HG03196 (cell line): ENCODE data around the gene TAL1.
"Not testable (repeated sequence)": the region's sequence is repeated elsewhere in the genome, so short reads cannot be mapped to it uniquely, and the experiment has no call there.

ENCODE experiments used
- ATAC-seq: cut with Tn5 transposase; IDR thresholded peaks from one replicate; pipeline ENCODE4 v1.9.1; 2021; ENCODE audit not compliant: unreplicated experiment

TAL1 gene

DNA sequence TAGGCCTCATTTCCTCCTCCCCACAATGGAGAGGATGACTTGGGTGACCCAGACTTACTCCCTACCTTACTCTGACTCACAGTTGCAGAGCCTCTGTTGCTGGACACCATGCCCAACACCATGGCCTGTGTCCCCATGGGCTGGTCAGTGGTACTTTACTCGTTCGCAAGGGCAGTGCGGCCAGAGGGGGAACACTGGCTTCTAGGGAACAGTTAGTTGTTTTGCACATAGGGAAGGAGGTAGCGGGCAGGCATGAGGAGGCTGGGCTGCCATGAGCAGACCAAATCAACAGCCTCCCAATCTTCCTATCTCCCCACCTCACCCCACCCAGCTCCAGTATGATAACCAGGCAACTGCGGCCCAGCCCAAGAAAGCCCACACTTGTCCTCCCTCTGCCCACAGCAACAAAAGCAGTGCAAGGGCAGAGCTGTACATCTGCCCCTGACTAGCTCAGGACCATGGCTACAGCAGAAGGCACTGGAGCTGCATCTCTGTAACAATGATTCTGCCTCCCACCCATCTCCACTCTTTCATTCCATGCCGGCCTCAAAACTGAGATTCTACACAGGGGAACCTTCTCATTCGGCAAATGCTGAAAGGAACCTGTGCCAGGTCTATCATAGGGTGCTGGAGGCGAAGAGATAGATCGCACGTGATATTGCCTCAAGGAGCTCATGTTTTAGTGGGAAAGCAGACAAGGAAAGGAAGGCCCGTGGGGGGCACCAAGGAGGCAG lies 18.6 kb downstream of the TAL1 start:
- ATAC-seq = no peak

DNA sequence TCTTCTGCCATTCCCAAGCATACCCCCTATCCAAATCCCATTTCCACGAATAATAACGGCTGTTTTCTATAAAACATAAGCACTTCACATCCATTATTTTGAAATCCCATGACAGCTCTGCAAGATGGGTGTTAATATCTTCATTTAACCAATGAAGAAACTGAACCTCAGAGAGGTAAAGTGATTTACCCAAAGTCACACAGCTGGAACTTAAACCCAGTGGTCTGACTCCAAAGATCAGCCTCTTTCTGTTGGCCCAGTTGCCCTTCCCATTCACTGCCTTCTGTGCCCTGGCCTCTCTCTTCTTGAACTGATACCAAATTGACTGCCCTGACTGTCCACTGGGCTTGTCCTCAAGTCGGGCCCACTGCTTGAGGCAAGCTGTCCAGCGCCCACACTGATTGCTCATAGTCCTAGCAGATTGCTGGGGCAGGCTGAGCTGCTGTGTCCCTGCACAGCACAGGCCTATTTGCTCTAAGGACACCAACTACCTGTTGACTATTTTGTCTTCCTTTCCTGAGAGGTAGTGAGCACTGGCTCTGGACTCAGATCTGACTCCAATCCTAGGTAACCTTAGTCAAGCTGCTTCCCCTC lies 19.3 kb downstream of the TAL1 start:
- ATAC-seq = no peak

DNA sequence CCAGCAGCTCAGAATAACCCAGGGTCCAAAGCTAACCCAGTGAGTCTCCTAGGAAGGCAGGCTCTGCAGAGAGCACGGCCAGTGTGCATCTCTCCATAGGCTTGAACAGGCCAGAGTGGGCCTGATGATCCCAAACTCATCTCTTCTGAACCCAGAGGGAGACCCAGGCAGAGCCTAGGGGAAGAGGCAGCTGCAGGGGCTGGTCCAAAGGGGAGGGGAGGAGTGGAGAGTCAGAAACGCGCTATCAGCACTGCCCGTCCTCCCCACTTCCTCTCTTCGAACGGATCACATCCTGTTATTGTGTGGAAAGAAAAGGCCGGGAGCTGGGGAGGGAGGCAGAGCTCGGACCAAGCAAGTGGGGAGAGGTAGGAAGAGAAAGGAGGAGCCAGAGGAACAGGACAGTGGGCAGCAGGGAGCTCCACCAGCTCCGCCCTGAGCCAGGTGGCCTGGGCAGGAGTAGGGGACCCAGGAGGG lies 20.2 kb downstream of the TAL1 start:
- no peak for ATAC-seq

DNA sequence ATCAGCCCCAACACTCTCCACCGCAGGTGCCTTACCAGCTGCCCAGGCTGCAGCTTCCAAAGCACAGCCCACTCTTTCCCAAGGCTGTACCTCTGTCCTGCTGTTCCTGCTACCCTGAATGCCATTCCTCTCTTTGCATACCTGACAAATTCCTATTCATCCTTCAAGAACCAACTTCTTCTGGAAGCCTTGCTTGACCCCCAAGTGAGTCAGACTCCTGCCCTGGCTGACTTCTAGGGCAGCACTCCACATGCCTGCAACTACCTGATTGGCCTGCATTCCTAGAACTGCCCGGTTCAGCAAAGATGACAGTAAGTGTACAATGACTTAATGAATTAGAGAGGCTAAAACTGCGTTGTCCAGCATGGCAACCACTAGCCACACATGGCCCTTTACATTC lies 21.4 kb downstream of the TAL1 start:
- no peak for ATAC-seq

DNA sequence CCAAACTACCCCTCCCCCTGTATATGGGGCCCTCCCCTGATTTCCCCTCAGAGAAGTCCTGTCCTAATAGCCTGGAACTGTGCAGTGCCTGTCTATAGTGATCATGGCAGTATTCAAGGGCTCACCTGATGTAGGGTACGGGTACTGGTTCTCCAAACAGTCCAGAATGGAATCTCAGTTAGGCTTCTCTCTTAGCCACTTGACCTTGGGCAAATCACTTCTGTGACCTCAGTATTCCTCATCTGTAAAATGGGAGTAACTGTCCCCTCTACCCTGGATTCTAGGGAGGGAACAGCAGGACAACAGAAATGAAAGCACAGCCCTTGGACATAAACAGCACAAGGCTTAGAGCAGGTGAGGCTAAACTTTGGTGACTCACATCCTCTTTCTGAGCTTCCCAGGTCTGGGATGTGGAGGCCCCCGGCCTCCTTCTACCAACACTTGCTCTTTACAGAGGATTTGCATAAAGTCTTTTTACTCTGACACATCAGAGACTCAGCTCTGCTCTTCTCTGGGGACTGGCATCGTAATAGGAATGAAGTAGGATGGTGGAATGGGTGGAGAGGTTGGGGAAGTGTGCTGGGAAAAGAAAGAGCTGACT lies 22.2 kb downstream of the TAL1 start:
- no peak for ATAC-seq

DNA sequence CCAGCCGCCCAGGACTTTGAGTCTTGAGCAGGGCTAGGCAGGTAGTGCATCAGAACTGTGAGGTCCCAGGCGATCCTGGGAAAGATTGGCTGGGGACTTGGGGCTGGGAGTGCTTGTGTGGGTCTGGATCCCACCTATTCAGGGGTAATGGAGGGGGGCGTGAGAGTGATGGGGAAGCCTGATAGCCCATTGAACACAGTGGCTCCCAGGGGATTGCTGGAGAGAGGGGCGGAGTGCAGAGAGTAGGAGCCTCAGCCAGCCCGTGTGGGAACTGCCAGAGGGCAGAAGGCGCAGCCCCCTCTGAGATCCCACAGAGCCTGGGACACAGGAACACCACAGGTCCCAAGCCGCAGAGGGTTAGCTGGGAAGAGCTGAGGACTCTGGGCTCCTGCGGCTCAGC lies 22.9 kb downstream of the TAL1 start:
- no peak for ATAC-seq

DNA sequence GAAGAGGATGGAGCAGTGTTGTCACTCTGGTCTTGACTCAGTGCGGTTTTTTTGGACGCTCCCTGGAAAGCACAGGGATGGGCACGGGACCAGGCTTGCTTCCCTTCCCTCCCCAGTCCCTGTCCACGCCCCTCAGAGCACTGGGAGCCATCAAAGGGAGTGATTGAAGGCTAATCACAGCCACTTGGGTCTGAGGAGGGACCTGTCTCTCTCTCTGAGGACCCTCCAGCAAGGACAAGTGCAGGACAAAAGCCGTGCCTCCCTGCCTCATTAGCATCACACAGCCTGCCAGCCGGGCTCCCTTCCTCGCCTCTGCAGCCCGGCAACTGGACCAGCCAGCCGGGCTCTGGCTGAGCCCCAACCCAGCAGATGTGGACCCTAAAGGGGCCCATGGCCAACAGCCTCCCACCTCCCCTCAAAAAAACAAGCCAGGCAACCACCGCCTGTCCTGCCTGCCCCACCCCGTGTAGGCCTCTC lies 23.6 kb downstream of the TAL1 start:
- ATAC-seq = no peak

DNA sequence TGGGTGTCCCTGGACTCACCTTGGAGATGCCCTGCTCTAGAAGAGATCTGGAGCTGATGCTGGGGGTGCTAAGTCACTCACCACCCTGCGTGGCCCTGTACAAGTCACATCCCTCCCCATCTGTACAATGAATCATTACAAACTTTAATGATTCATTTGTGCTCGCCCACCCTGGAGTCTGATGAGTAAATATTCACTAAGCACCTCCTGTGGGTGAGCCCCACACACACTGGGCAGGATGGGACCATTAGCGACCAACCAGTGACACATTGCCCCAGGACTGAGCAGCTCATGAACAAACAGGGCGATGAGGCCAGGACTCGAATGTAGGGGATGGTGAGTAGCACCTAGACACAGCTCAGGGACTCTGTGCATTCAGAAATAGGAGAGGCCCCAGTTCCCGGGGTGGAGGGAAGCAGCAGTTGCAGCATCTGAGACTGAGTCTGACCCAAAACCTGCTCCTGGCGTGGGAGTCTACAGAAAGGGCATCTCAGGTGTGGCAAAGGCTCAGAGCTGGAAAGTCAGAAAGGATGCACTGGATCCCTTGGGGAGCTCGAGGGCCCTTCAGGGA lies 24.1 kb downstream of the TAL1 start:
- no peak for ATAC-seq

DNA sequence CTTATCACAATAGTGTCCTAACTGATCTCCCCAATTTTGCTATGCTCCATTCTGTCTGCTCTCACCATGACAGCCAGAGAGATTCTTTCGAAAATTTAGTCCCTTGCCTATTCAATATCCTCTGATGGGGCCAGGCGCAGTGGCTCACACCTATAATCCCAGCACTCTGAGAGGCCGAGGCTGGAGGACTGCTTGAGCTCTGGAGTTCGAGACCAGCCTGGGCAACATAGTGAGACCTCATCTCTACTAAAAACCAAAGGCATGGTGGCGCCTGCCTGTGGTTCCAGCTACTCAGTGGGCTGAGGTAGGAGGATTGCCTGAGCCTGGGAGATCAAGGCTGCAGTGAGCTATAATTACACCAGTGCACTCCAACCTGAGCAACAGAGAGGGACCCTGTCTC lies 26.1 kb downstream of the TAL1 start:
- ATAC-seq = no peak

DNA sequence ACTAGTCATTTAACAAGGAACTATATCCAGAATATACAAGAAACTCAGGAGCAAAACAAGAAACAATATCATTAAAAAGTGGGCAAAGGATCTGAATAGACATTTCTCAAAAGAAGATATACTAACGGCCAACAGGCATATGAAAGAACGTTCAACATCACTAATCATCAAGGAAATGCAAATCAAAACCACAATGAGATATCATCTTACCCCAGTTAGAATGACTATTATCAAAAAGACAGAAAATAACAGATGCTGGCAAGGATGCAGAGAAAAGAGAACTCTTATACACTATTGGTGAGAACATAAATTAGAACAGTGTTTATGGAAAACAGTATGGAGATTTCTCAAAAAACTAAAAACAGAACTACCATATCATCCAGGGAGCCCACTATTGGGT lies 28.5 kb downstream of the TAL1 start:
- ATAC-seq = not testable (repeated sequence)

DNA sequence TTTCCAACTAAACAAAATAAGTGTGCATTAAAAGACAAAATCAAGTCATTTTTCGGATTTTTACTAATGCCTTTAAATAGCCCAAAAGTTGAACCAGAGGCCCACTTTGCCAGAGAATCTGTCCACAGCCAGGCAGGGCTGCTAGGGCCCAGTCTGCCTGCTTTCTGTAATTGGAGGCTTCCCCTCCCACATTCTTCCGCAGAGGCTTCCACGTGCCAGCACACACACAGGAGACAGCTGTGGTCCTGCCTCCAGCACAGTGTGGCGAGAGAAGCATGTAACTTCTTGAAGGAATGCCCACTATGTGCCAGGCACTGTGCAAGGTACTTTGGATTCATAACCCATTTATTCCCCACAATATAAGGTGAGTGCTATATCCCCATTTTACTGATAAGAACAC lies 30.8 kb downstream of the TAL1 start:
- no peak for ATAC-seq

DNA sequence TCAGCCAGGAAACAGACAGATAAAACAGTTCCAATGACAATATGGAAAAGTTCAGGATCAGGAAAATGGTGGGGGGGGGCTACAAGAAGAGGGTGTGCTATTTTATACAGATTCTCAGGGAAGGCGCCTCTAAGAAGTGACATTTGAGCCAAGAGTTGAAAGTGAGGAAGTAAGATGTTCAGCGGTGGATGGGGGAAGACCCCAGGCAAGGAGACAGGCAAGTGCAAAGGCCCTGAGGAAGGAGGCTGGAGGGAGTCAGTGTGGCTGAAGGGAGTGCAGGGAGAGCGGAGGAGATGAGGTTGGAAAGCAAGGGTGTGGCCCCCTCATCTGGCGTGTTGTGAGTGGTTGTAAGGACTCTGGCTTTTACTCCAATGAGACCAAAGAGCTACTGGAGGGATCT lies 33.8 kb downstream of the TAL1 start:
- ATAC-seq = no peak

DNA sequence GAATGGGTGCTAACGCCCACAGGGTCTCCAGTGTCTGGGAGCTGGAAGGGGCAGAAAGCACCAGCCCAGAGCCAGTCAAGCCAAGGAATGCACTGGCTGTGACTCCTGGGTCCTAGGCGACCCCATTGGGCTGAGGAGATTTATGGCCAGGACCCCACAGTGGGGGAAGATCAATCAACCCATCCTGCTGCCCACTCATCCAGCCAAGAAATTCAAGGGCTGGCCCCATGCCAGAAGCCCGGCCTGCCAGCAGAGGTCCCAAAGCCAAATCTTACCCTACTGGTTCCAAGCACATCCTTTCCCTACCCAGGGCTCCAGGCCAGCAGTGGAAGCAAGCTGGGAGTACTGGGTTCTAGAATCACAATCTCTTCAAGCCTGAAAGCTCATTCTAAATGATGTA lies 35.4 kb downstream of the TAL1 start:
- ATAC-seq = no peak

DNA sequence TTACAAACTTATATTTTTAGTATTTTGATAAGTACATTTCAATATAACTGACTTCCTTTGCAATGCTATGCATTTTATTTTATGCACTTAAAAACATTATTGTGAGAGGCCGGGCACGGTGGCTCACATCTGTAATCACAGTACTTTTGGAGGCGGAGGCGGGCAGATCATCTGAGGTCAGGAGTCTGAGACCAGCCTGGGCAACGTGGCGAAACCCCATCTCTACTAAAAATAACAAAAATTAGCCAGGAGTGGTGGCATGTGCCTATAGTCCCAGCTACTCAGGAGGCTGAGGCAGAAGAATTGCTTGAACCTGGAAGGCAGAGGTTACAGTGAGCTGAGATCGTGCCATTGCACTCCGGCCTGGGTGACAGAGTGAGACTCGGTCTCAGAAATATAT lies 36.0 kb downstream of the TAL1 start:
- not testable (repeated sequence) for ATAC-seq

DNA sequence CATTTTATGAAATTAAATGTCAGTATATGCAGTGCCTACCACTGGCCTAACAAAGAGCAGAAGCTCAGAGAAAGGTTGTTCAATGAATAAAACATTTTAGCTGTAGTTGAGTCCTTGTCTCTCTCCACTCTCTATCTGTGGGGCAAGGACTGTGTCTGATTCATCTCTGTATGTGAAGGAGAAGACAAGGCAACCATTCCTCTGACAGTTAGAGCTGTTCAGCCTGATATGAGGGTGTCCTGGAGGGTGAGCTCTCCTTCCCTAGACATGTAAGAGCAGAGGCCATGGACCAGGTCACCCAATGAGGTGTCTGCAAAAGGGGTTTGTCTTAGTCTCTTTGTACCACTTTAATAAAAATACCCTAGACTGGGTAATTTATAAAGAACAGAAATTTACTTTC lies 37.7 kb downstream of the TAL1 start:
- ATAC-seq = no peak

DNA sequence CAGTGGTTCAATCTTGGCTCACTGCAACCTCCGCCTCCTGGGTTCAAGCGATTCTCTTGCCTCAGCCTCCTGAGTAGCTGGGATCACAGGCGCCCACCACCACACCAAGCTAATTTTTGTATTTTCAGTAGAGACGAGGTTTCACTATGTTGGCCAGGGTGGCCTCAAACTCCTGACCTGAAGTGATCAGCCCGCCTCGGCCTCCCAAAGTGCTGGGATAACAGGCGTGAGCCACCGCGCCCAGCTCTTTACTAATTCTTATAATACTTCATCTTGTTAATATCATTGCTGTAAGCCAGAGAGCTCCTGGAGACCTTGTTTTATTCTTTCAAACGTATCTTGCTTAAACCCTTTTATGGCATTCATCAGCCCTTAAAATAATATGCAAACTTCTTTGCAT lies 38.5 kb downstream of the TAL1 start:
- not testable (repeated sequence) for ATAC-seq

DNA sequence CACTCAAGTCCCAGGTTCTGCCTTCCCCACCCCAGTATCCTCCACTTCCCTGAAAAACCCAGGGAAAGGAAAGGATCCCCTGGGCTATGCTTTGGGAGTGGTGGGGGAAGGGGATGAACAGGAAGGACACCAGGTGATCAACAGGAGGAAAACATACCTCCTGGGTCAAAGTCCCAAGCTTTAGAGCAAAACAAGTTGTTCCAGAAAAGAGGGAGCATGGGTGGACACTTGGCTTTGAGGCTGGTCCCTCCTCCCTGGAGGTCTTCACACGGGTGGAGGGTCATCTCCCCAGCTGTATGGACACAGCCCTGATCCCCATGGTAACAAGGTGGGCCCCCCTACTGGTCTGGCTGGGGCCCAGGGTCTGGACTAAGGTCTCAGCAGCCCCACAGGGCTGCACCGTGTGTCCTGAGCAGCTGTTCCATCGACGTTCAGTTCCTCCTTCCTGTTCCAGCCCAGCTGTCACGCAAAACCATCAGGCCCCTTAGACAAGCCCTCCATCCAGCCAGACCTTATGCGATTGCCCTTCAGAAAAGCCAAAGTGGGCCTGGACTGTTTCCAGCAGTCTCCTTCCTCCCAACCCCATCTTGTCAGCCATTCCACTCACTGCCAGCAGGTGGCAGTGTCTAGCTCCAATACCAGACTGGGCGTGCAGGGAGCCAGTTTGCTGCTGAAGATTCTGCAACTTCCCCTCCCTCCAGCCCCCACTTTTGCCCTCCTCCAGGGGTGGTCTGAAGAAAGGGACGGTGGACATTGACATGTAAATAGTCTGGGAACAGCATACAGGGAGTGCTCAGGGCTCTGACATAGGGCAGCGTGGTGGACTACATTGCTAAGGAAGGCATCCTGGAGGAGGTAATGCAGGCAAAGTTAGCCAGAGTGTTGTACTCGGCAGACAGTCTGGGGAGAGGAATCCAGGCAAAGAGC lies 39.3 kb downstream of the TAL1 start:
- peak; percentile 60 for ATAC-seq

DNA sequence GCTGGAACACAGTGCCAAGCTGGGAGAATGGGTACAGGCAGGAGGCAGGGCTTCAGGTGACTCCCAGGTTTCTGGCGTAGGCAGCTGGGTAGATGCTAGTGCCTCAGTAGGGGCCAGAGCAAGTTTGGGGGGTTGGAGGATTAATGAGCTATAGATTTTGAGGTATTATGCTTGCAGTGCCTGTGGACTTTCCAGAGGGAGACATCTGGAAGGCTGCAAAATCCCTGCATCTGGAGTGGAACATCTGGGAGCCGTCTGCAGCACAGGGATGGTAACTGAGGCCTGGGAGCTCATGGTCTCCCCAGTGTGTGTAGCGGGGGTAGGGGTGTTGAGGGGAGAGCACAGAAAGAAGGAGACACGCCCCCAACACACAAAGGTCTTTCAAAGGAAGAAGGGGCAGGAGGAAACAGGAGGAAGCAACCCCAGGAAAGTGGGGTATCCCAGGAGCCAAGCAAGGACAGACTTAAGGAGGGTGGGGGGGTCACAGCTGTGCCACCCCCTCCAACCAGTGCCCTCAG lies 40.0 kb downstream of the TAL1 start:
- no peak for ATAC-seq

DNA sequence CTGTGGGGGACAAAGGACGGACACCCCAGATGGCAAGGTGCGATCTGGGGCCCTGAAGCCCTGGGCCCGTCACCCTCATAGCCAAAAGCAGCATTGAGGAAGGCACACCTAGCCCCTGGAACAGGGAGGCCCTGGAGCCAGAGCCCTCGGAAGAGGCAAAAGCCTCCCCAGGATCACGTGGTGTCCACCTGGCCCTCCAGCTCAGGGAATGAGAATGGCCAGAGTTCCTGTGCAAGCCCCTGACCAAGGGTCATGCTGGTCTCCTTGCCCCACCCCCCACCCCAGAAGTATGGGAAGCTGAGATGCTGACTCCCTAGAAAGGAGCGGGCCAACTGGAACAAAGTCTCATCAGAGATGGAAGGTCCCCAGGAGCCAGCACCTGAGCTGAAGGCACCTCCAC lies 41.2 kb downstream of the TAL1 start:
- no peak for ATAC-seq

DNA sequence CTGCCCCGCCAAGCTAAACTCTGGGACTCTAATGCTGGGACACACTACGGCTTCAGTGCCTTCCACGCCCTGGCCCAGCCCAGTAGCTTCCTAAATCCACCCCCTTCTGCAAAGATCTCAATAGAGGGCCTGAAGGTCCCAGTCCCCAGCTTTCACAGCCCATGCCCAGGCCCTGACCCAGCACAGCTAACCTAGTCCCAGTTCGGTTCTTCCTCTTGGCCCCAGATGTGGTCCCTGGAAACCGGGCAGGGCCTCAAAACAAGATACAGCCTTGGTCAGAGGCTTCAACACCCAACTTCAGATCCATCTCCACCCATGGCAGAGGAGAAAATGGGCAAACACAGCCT lies 41.5 kb downstream of the TAL1 start:
- no peak for ATAC-seq
